ENCODE results near the gene NPAS4.

The NPAS4 gene

DNA sequence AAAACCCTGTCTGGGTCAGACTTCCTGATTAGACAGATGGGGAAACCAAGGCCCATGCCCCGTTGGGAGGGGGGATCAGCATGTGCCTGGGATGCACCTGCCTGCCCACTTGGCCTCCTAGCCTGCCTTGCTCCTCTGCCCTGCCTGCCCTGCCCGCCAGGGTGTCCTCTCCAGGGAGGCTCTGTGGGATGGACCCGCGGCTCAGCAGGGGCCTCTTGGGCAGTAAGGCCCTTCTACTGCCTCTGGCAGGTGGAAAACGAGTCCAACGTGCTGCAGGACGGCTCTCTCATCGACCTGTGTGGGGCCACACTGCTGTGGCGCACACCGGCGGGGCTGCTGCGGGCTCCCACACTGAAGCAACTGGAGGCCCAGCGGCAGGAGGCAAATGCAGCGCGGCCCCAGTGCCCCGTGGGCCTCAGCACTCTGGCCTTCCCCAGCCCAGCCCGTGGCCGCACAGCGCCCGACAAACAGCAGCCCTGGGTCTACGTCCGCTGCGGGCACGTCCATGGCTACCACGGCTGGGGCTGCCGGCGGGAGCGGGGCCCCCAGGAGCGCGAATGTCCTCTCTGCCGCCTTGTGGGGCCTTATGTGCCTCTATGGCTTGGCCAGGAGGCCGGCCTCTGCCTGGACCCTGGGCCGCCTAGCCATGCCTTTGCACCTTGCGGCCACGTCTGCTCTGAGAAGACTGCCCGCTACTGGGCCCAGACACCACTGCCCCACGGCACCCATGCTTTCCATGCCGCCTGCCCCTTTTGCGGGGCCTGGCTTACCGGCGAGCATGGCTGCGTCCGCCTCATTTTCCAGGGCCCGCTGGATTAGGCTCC lies 54.7 kb downstream of the NPAS4 start:
- DNase-seq (ENCODE audit: extremely low read depth in 1 of 2, low read depth in 1 of 2), result no peak

Data from activated CD8-positive, alpha-beta memory T cell treated with anti-CD3 and anti-CD28 coated beads for 1 hour (primary cell).